Ishikawa (cell line): ENCODE measurements around the gene ZCWPW1.

Source experiments
- CEBPB ChIP-seq: IDR thresholded peaks from 2 replicates; pipeline ENCODE4 v1.6.1; 2012
- CREB1 ChIP-seq: IDR thresholded peaks from 2 replicates; pipeline ENCODE4 v1.6.1; 2012; ENCODE audit warnings: low read depth
- EGR1 ChIP-seq: IDR thresholded peaks from 2 replicates; pipeline ENCODE4 v1.6.1; 2012
- EP300 ChIP-seq: IDR thresholded peaks from 2 replicates; pipeline ENCODE4 v1.6.1; 2012; ENCODE audit warnings: borderline replicate concordance
- FOXM1 ChIP-seq: IDR thresholded peaks from 2 replicates; pipeline ENCODE4 v1.6.1; 2012; ENCODE audit warnings: low read depth, borderline replicate concordance
- NFIC ChIP-seq: IDR thresholded peaks from 2 replicates; pipeline ENCODE4 v1.6.1; 2012
- RAD21 ChIP-seq: IDR thresholded peaks from 2 replicates; pipeline ENCODE4 v1.6.1; 2012; ENCODE audit warnings: low read depth
- TAF1 ChIP-seq: IDR thresholded peaks from 2 replicates; pipeline ENCODE4 v1.6.1; 2012; ENCODE audit warnings: low read depth, mild to moderate bottlenecking
- TCF12 ChIP-seq: IDR thresholded peaks from 2 replicates; pipeline ENCODE4 v1.6.1; 2012; ENCODE audit warnings: low read depth
- TEAD4 ChIP-seq: IDR thresholded peaks from 2 replicates; pipeline ENCODE4 v1.6.1; 2012
- USF1 ChIP-seq: IDR thresholded peaks from 2 replicates; pipeline ENCODE4 v1.6.1; 2012
- YY1 ChIP-seq: IDR thresholded peaks from 2 replicates; pipeline ENCODE4 v1.6.1; 2012; ENCODE audit warnings: low read depth
- ZBTB7A ChIP-seq: IDR thresholded peaks from 2 replicates; pipeline ENCODE4 v1.6.1; 2012; ENCODE audit warnings: low read depth
- TF ChIP-seq, protein P1 (sequence below): IDR thresholded peaks from 2 replicates; pipeline ENCODE4 v1.6.1; 2012; ENCODE audit warnings: low read depth, mild to moderate bottlenecking
- TF ChIP-seq, protein P2 (sequence below): IDR thresholded peaks from 2 replicates; pipeline ENCODE4 v1.6.1; 2012

Gene ZCWPW1

DNA sequence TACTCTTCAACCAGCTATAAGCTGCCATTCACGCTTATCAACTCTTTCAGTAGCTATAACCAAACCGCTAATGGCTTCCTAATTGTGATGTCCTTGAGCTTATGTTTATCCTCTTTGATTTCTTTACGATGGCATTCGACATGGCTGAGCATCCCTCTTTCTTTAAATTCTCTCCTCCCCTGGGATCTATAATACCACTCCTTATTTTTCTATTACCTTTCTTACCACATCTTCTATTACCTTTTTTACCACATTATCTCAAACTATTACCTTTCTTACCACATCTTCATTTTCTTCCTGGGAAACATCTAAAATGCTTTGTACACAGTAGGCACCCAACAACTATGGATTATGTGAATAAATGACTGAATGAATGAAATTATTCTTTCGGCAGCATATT, 13.1 kb downstream of the ZCWPW1 start:
- TF ChIP-seq, protein P1, sequence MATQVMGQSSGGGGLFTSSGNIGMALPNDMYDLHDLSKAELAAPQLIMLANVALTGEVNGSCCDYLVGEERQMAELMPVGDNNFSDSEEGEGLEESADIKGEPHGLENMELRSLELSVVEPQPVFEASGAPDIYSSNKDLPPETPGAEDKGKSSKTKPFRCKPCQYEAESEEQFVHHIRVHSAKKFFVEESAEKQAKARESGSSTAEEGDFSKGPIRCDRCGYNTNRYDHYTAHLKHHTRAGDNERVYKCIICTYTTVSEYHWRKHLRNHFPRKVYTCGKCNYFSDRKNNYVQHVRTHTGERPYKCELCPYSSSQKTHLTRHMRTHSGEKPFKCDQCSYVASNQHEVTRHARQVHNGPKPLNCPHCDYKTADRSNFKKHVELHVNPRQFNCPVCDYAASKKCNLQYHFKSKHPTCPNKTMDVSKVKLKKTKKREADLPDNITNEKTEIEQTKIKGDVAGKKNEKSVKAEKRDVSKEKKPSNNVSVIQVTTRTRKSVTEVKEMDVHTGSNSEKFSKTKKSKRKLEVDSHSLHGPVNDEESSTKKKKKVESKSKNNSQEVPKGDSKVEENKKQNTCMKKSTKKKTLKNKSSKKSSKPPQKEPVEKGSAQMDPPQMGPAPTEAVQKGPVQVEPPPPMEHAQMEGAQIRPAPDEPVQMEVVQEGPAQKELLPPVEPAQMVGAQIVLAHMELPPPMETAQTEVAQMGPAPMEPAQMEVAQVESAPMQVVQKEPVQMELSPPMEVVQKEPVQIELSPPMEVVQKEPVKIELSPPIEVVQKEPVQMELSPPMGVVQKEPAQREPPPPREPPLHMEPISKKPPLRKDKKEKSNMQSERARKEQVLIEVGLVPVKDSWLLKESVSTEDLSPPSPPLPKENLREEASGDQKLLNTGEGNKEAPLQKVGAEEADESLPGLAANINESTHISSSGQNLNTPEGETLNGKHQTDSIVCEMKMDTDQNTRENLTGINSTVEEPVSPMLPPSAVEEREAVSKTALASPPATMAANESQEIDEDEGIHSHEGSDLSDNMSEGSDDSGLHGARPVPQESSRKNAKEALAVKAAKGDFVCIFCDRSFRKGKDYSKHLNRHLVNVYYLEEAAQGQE: no peak

DNA sequence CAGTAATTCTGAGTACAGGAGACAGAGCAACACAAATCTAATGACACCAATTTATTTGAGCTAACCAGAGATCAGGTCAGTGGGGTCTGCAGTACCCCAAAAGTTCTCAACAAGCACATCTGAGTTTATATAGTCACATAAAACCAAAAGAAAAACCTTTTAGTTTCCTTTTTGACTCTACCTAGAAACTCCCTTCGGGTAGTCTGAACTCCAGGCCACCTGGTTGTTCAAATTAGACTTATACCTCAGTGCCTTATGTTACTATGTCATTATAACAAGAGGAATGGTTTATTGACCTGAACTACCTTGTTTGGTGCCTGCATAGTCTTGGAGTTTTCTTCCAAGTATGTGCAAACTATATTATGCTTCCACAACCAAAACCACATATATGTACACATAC, 14.6 kb downstream of the ZCWPW1 start:
- TF ChIP-seq CEBPB (no peak), TAF1 (no peak), TEAD4 (no peak), EGR1 (no peak), RAD21 (no peak), FOXM1 (no peak), ZBTB7A (no peak), EP300 (no peak), YY1 (no peak), USF1 (no peak), NFIC (no peak), TCF12 (no peak), CREB1 (no peak)
- TF ChIP-seq, protein P1: no peak
- TF ChIP-seq, protein P2, sequence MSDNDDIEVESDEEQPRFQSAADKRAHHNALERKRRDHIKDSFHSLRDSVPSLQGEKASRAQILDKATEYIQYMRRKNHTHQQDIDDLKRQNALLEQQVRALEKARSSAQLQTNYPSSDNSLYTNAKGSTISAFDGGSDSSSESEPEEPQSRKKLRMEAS: no peak

GRCh38 chr7:100413346-100413745, 15.2 kb downstream of the ZCWPW1 start:
- TF ChIP-seq NFIC (no peak), RAD21 (no peak), ZBTB7A (no peak), CEBPB (no peak), CREB1 (no peak), TCF12 (no peak), EGR1 (no peak), FOXM1 (no peak), USF1 (no peak), EP300 (no peak), TAF1 (no peak), TEAD4 (no peak), YY1 (no peak)
- TF ChIP-seq, protein P1: no peak
- TF ChIP-seq, protein P2: no peak

DNA sequence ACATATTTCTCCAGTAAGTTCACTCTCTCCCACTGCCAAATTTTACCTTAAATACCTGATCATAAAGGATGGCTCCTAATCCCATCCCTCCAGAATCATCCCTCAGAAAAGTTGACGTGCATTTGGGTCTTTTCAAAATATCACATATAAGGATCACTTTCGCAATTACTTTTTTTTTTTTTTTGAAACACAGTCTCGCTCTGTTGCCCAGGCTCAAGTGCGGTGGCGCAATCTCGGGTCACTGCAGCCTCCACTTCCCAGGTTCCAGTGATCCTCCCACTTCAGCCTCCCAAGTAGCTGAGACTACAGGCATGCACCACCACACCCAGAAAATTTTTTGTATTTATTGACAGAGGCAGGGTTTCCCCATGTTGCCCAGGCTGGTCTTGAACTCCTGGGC, 17.4 kb downstream of the ZCWPW1 start:
- TF ChIP-seq EGR1 (no peak), YY1 (no peak), TAF1 (no peak), NFIC (no peak), FOXM1 (no peak), ZBTB7A (no peak), CEBPB (no peak), RAD21 (no peak), TEAD4 (no peak), CREB1 (no peak)
- TF ChIP-seq, protein P2: no peak
